IMR-90 (cell line): ENCODE measurements around the gene TRIM41. TPM values are rescaled to one million over a fixed set of nuclear protein-coding genes. Genes with fewer than 3 reads are reported as not detected.

ENCODE experiments used
- ATAC-seq: fragments of 200-7000 bp; cut with Tn5 transposase; 2 replicates; pipeline ENCODE4 v1.9.1; 2020; ENCODE audit warnings: low read depth, mild to moderate bottlenecking, moderate library complexity
- BruUV-seq: library from RNA; stranded (reverse); fragments of 400-500 nt; replicated peaks from 2 replicates; lab custom pipeline; 2021; lab: Mats Ljungman, UMichigan
- CTCF ChIA-PET: fragments of 300-600 bp; formaldehyde crosslinking; extraction: SDS; loops from one replicate; lab custom pipeline; 2021; ENCODE audit warnings: antibody characterized with exemption; lab: Yijun Ruan, JAX
- POLR2A ChIA-PET: fragments of 300-600 bp; sonication (Branson Sonifier 250); formaldehyde crosslinking; loops from one replicate; lab custom pipeline; 2022; ENCODE audit warnings: antibody characterized with exemption; ENCODE audit not compliant: unreplicated experiment; lab: Charles Lee
- DNase-seq: peaks from one replicate; pipeline ENCODE4 v3.0.0; 2013
- H2AFZ ChIP-seq: replicated peaks from 2 replicates; pipeline ENCODE3; 2013; ENCODE audit warnings: low read length, mild to moderate bottlenecking; ENCODE audit not compliant: poor library complexity
- H2AK5ac ChIP-seq: 2 replicates; pipeline ENCODE4 v1.6.1; 2013; ENCODE audit warnings: low read depth, low read length, inconsistent platforms
- H2AK9ac ChIP-seq: replicated peaks from 2 replicates; pipeline ENCODE3; 2013; ENCODE audit warnings: mild to moderate bottlenecking, low read depth, low read length, moderate library complexity; ENCODE audit not compliant: poor library complexity
- H2BK120ac ChIP-seq: 2 replicates; pipeline ENCODE4 v1.6.1; 2013; ENCODE audit warnings: low read depth, low read length, inconsistent platforms
- H2BK15ac ChIP-seq: 3 replicates; pipeline ENCODE4 v1.6.1; 2013; ENCODE audit warnings: low read depth, low read length, inconsistent platforms
- H2BK20ac ChIP-seq: 2 replicates; pipeline ENCODE4 v1.6.1; 2013; ENCODE audit warnings: low read depth, mild to moderate bottlenecking, inconsistent platforms, low read length, moderate library complexity
- H2BK5ac ChIP-seq: 2 replicates; pipeline ENCODE4 v1.6.1; 2013; ENCODE audit warnings: mild to moderate bottlenecking, low read depth, low read length, inconsistent platforms; ENCODE audit not compliant: poor library complexity, severe bottlenecking
- H3K14ac ChIP-seq: replicated peaks from 2 replicates; pipeline ENCODE4 v1.6.1; 2013; ENCODE audit warnings: low read depth, low read length, inconsistent platforms
- H3K18ac ChIP-seq: 2 replicates; pipeline ENCODE4 v1.6.1; 2013; ENCODE audit warnings: low read depth, low read length, control low read depth
- H3K23ac ChIP-seq: 2 replicates; pipeline ENCODE4 v1.6.1; 2013; ENCODE audit warnings: low read depth, low read length, inconsistent platforms
- H3K27ac ChIP-seq: 2 replicates; pipeline ENCODE4 v1.5.1; 2013; ENCODE audit warnings: mild to moderate bottlenecking, control low read depth, low read length; ENCODE audit not compliant: insufficient read depth
- H3K27me3 ChIP-seq: 2 replicates; pipeline ENCODE4 v1.6.1; 2013; ENCODE audit warnings: low read length; ENCODE audit not compliant: control insufficient read depth, insufficient read depth
- H3K36me3 ChIP-seq: 2 replicates; pipeline ENCODE4 v1.6.1; 2013; ENCODE audit warnings: low read length, mixed read lengths; ENCODE audit not compliant: control insufficient read depth, insufficient read depth
- H3K4ac ChIP-seq: 2 replicates; pipeline ENCODE4 v1.6.1; 2013; ENCODE audit warnings: low read depth, low read length, inconsistent platforms
- H3K4me1 ChIP-seq: 2 replicates; pipeline ENCODE4 v1.6.1; 2013; ENCODE audit warnings: low read length, mixed read lengths; ENCODE audit not compliant: control insufficient read depth, insufficient read depth
- H3K4me2 ChIP-seq: 2 replicates; pipeline ENCODE4 v1.6.1; 2013; ENCODE audit warnings: low read depth, mild to moderate bottlenecking, control low read depth, low read length, moderate library complexity
- H3K4me3 ChIP-seq: 2 replicates; pipeline ENCODE4 v1.5.1; 2013; ENCODE audit warnings: low read depth, mild to moderate bottlenecking, control low read depth, low read length, moderate library complexity; ENCODE audit not compliant: insufficient read depth
- H3K56ac ChIP-seq: 2 replicates; pipeline ENCODE4 v1.6.1; 2013; ENCODE audit warnings: low read length, inconsistent platforms; ENCODE audit not compliant: insufficient read depth; ENCODE audit errors: extremely low read depth
- H3K79me1 ChIP-seq, 2 experiments: 2 replicates each; pipeline ENCODE4 v1.6.1; 2013; ENCODE audit warnings: low read length in 2 of 2, inconsistent platforms in 1 of 2, low read depth in 1 of 2
- H3K9ac ChIP-seq: 2 replicates; pipeline ENCODE4 v1.6.1; 2013; ENCODE audit warnings: low read depth, low read length, control low read depth
- H3K9me1 ChIP-seq: 2 replicates; pipeline ENCODE4 v1.6.1; 2013; ENCODE audit warnings: low read length, inconsistent platforms; ENCODE audit not compliant: insufficient read depth
- H3K9me3 ChIP-seq: 2 replicates; pipeline ENCODE4 v1.6.1; 2013; ENCODE audit warnings: low read length; ENCODE audit not compliant: control insufficient read depth, insufficient read depth
- H4K20me1 ChIP-seq: 2 replicates; pipeline ENCODE4 v1.6.1; 2013; ENCODE audit warnings: low read length, inconsistent platforms; ENCODE audit not compliant: insufficient read depth
- H4K5ac ChIP-seq: 2 replicates; pipeline ENCODE4 v1.6.1; 2013; ENCODE audit warnings: mild to moderate bottlenecking, low read depth, low read length, control low read depth
- H4K8ac ChIP-seq, 2 experiments: 2 replicates each; pipeline ENCODE4 v1.6.1; 2013; ENCODE audit warnings: low read depth in 2 of 2, low read length in 2 of 2, control low read depth in 1 of 2, inconsistent platforms in 1 of 2
- H4K91ac ChIP-seq: 2 replicates; pipeline ENCODE4 v1.6.1; 2013; ENCODE audit warnings: low read depth, low read length, inconsistent platforms; ENCODE audit not compliant: insufficient read depth
- CTCF ChIP-seq: conservative IDR thresholded peaks from 2 replicates; pipeline ENCODE4 v1.5.1; 2012; ENCODE audit warnings: mild to moderate bottlenecking, low read depth, low read length, improper control_type of control experiment
- MAFK ChIP-seq: IDR thresholded peaks from 2 replicates; pipeline ENCODE4 v1.6.1; 2012; ENCODE audit warnings: low read depth, low read length, improper control_type of control experiment
- MXI1 ChIP-seq: IDR thresholded peaks from 2 replicates; pipeline ENCODE4 v1.6.1; 2012; ENCODE audit warnings: low read depth, mild to moderate bottlenecking, low read length, moderate library complexity, borderline replicate concordance
- POLR2A ChIP-seq: IDR thresholded peaks from 2 replicates; pipeline ENCODE4 v1.6.1; 2012; ENCODE audit warnings: mild to moderate bottlenecking, low read depth, low read length
- RAD21 ChIP-seq: IDR thresholded peaks from 2 replicates; pipeline ENCODE4 v1.6.1; 2012; ENCODE audit warnings: low read length, improper control_type of control experiment
- SMC3 ChIP-seq: fragments of 150-350 bp; IDR thresholded peaks from 2 replicates; pipeline ENCODE4 v1.6.1; 2016; ENCODE audit warnings: low read depth, mild to moderate bottlenecking, antibody characterized with exemption, low read length, moderate library complexity
- WGBS, 2 experiments: methylation state at CpG; one replicate each; pipeline versions ENCODE4 v1.1.5 to v1.1.7; 2013; ENCODE audit warnings: missing lambda C conversion rate in 2 of 2; ENCODE audit not compliant: insufficient read length in 1 of 2; ENCODE audit errors: extremely low coverage in 2 of 2; 5-methylcytosine and 5-hydroxymethylcytosine counted together
- dilution Hi-C: fragments of 300-500 bp; cut with HindIII; formaldehyde crosslinking; loops from one replicate; pipeline ENCODE4 v1.14.3; 2018; ENCODE audit warnings: low sequenced_read_pairs; ENCODE audit not compliant: unreplicated experiment
- in situ Hi-C: fragments of 300-500 bp; cut with MboI; formaldehyde crosslinking; loops from 3 replicates; pipeline ENCODE4 v1.14.3; 2019; ENCODE audit warnings: low sequenced_read_pairs, inconsistent platforms, mixed read lengths
- intact Hi-C: fragments of 100-400 bp; cut with micrococcal nuclease; formaldehyde crosslinking; loops from 2 replicates; pipeline ENCODE4 v1.10.0; 2022
- polyA plus RNA-seq, 3 experiments: library from polyadenylated mRNA; depleted of rRNA; stranded (reverse); fragments of >200 nt; gene quantifications; 2 replicates each; pipeline ENCODE4 v1.2.3, GENCODE V29; 2012; ENCODE audit warnings: low replicate concordance in 1 of 3
- total RNA-seq: library from RNA; depleted of rRNA; stranded (reverse); fragments of >200 nt; gene quantifications from 2 replicates; pipeline ENCODE4 v1.2.3, GENCODE V29; 2012

Gene TRIM41
- total and polyA plus RNA-seq, 2 of the 4 experiments (the other 2 are of a cell fraction), result 5.9 to 15.7 TPM

GRCh38 chr5:181181650-181182565, 41.2 kb upstream of the TRIM41 start:
- WGBS, 2 experiments, result 66% methylated on average over 7 of the region's 25 CpGs; no CpG with 5 or more reads in 1 of the 2 experiments
- no peak overlapping the region for H4K5ac ChIP-seq

More at GRCh38 chr5:181181650-181182565, 41.2 kb upstream of the TRIM41 start:
- Histone ChIP-seq H3K27me3 (no peaks in the 10 kb centered on the region), H2AK5ac (no peak overlapping the region), H3K9me3 (no peaks in the 10 kb centered on the region), H2AFZ (no peak overlapping the region), H3K18ac (no peak overlapping the region), H4K91ac (no peak overlapping the region), H3K4ac (no peak overlapping the region), H3K56ac (no peak overlapping the region), H3K79me1 (no peaks in the 10 kb centered on the region), H2AK9ac (no peak overlapping the region), H3K23ac (no peak overlapping the region), H3K27ac (no peak overlapping the region), H2BK15ac (no peak overlapping the region), H3K4me1 (no peaks in the 10 kb centered on the region), H2BK5ac (no peak overlapping the region), H2BK120ac (no peak overlapping the region), H3K9ac (no peak overlapping the region), H3K36me3 (no peaks in the 10 kb centered on the region), H3K14ac (no peak overlapping the region), H3K9me1 (no peaks in the 10 kb centered on the region; the same call in 1 of the 2 replicates), H3K4me2 (no peak overlapping the region), H3K4me3 (no peak overlapping the region), H2BK20ac (no peak overlapping the region), H4K20me1 (no peaks in the 10 kb centered on the region; the same call in 1 of the 2 replicates), H4K8ac (no peak overlapping the region)
- ATAC-seq (peak; percentile 69), DNase-seq (peak; percentile 65)
- CTCF ChIA-PET, result no interaction called here
- dilution Hi-C loops (no loop called here), in situ Hi-C loops (loop anchor here (10.0 kb wide), 1 partner anchor 377 kb away; the partner anchor contains the start of gene MGAT1), intact Hi-C loops (loop anchor here (2.0 kb wide), 1 partner anchor 397 kb away; no protein-coding TSS in a partner anchor)
- POLR2A ChIA-PET, result no interaction called here
- BruUV-seq, result no TSS peak
- peak; percentile 60 for TF ChIP-seq SMC3
- no peak for TF ChIP-seq POLR2A
- peak; percentile 80 for TF ChIP-seq CTCF
- TF ChIP-seq MAFK, result no peak
- TF ChIP-seq MXI1, result no peak
- peak; percentile 79 for TF ChIP-seq RAD21
